HCT116 (cell line): ENCODE results near the gene SEMA4F. TPM values are rescaled to one million over a fixed set of nuclear protein-coding genes. Genes with fewer than 3 reads are reported as not detected.

Experiments used
- ATAC-seq: fragments of 200-7000 bp; cut with Tn5 transposase; 2 replicates; pipeline ENCODE4 v1.9.1; 2020; ENCODE audit warnings: mild to moderate bottlenecking, moderate library complexity
- BruUV-seq: library from RNA; stranded (reverse); fragments of 400-500 nt; replicated peaks from 2 replicates; lab custom pipeline; 2021; lab: Mats Ljungman, UMichigan
- CTCF ChIA-PET: fragments of 300-600 bp; sonication (Branson Sonifier 250); formaldehyde crosslinking; loops from one replicate; lab custom pipeline; 2021; ENCODE audit warnings: antibody characterized with exemption; lab: Charles Lee
- POLR2A ChIA-PET: fragments of 300-600, 350-600 bp; sonication (Branson Sonifier 250); formaldehyde crosslinking; loops from one replicate; lab custom pipeline; 2021; ENCODE audit warnings: antibody characterized with exemption; lab: Charles Lee
- RAD21 ChIA-PET, 2 experiments: fragments of 300-600 bp; sonication (Branson Sonifier 250); formaldehyde crosslinking; loops; one replicate each; lab custom pipeline; 2023; ENCODE audit warnings: low total read pairs in 2 of 2; ENCODE audit not compliant: uncharacterized antibody in 2 of 2, unreplicated experiment in 2 of 2, low non-redundant PET in 1 of 2; lab: Charles Lee
- DNase-seq: peaks from one replicate; pipeline ENCODE4 v3.0.0-alpha.2; 2010; ENCODE audit warnings: low read depth, low spot score
- H2AFZ ChIP-seq: fragments of 200-600 bp; shearing (Covaris generic), sonication (generic); 2 replicates; pipeline ENCODE4 v1.6.1; 2017; ENCODE audit warnings: low read depth, mixed run types, mixed read lengths, antibody characterized with exemption, low read length; ENCODE audit not compliant: poor library complexity, severe bottlenecking
- H3K27ac ChIP-seq: 2 replicates; pipeline ENCODE4 v1.5.1; 2012; ENCODE audit warnings: low read depth, low read length
- H3K27me3 ChIP-seq: fragments of 200-600 bp; sonication (generic); 2 replicates; pipeline ENCODE4 v1.6.1; 2016; ENCODE audit warnings: mixed run types, low read length, mixed read lengths; ENCODE audit not compliant: insufficient read depth
- H3K36me3 ChIP-seq, 2 experiments: fragments of 200-500 bp in 1 of 2; fragments of 200-600 bp in 1 of 2; sonication (Bioruptor generic) in 1 of 2; sonication (generic) in 1 of 2; 2 replicates each; pipeline versions ENCODE4 v1.5.1 to v1.6.1; 2014 to 2016; ENCODE audit warnings: low read length in 2 of 2, inconsistent platforms in 1 of 2, mixed read lengths in 1 of 2, mixed run types in 1 of 2; ENCODE audit not compliant: insufficient read depth in 2 of 2, control insufficient read depth in 1 of 2
- H3K4me1 ChIP-seq, 2 experiments: fragments of 200-600 bp in 1 of 2; sonication (generic) in 1 of 2; 2 replicates each; pipeline versions ENCODE4 v1.5.1 to v1.6.1; 2012 to 2017; ENCODE audit warnings: low read length in 2 of 2, inconsistent platforms in 1 of 2, mild to moderate bottlenecking in 1 of 2, mixed read lengths in 1 of 2, mixed run types in 1 of 2, moderate library complexity in 1 of 2; ENCODE audit not compliant: insufficient read depth in 2 of 2, control insufficient read depth in 1 of 2
- H3K4me2 ChIP-seq: fragments of 200-600 bp; sonication (generic); 2 replicates; pipeline ENCODE4 v1.6.1; 2017; ENCODE audit warnings: mixed run types, low read length, mixed read lengths
- H3K4me3 ChIP-seq, 2 experiments: fragments of 200-600 bp in 1 of 2; sonication (generic) in 1 of 2; replicated peaks in 1 of 2; 2 replicates each; pipeline ENCODE4 v1.5.1; 2011 to 2016; ENCODE audit warnings: low read length in 2 of 2, control low read depth in 1 of 2, low read depth in 1 of 2, mild to moderate bottlenecking in 1 of 2, mixed read lengths in 1 of 2, mixed run types in 1 of 2
- H3K79me2 ChIP-seq: fragments of 200-600 bp; sonication (generic); 2 replicates; pipeline ENCODE4 v1.6.1; 2017; ENCODE audit warnings: mild to moderate bottlenecking, mixed run types, low read length, moderate library complexity, mixed read lengths; ENCODE audit not compliant: insufficient read depth
- H3K9ac ChIP-seq: fragments of 200-600 bp; sonication (generic); 2 replicates; pipeline ENCODE4 v1.6.1; 2016; ENCODE audit warnings: low read length, mixed read lengths
- H3K9me2 ChIP-seq: fragments of 200-600 bp; sonication (generic), shearing (Covaris generic); 2 replicates; pipeline ENCODE4 v1.6.1; 2017; ENCODE audit warnings: mixed run types, mild to moderate bottlenecking, moderate library complexity; ENCODE audit not compliant: insufficient read depth
- H3K9me3 ChIP-seq, 2 experiments: fragments of 200-500 bp in 1 of 2; fragments of 200-600 bp in 1 of 2; sonication (Bioruptor generic) in 1 of 2; sonication (generic) in 1 of 2; 2 replicates each; pipeline ENCODE4 v1.6.1; 2014 to 2017; ENCODE audit warnings: low read length in 2 of 2, mixed read lengths in 2 of 2, inconsistent platforms in 1 of 2, low read depth in 1 of 2, mild to moderate bottlenecking in 1 of 2, mixed run types in 1 of 2, moderate library complexity in 1 of 2; ENCODE audit not compliant: control insufficient read depth in 1 of 2, insufficient read depth in 1 of 2
- H4K20me1 ChIP-seq: fragments of 200-600 bp; sonication (generic), shearing (Covaris generic); 2 replicates; pipeline ENCODE4 v1.6.1; 2017; ENCODE audit warnings: mixed run types, mild to moderate bottlenecking, moderate library complexity; ENCODE audit not compliant: insufficient read depth
- CEBPB ChIP-seq: IDR thresholded peaks from 2 replicates; pipeline ENCODE4 v1.6.1; 2012; ENCODE audit warnings: low read depth
- EGR1 ChIP-seq: IDR thresholded peaks from 2 replicates; pipeline ENCODE4 v1.6.1; 2012; ENCODE audit warnings: low read depth
- EZH2 ChIP-seq: fragments of 200-600 bp; sonication (generic); IDR thresholded peaks from 2 replicates; pipeline ENCODE4 v1.6.1; 2017; ENCODE audit warnings: antibody characterized with exemption, mixed run types
- JUND ChIP-seq: IDR thresholded peaks from 2 replicates; pipeline ENCODE4 v1.6.1; 2012
- POLR2A ChIP-seq: IDR thresholded peaks from 2 replicates; pipeline ENCODE4 v1.7.0; 2011; ENCODE audit warnings: borderline replicate concordance; ENCODE audit not compliant: insufficient read depth, insufficient read length; ENCODE audit errors: extremely low read depth
- TCF7L2 ChIP-seq: IDR thresholded peaks from 2 replicates; pipeline ENCODE4 v1.7.0; 2011; ENCODE audit warnings: borderline replicate concordance, inconsistent platforms; ENCODE audit not compliant: insufficient read depth, insufficient read length; ENCODE audit errors: extremely low read depth
- YY1 ChIP-seq: IDR thresholded peaks from 2 replicates; pipeline ENCODE4 v1.6.1; 2011; ENCODE audit warnings: low read length, low read depth, moderate library complexity, mild to moderate bottlenecking; ENCODE audit not compliant: insufficient replicate concordance; ENCODE audit errors: extremely low read depth
- ZFX ChIP-seq: fragments of 450-650 bp; IDR thresholded peaks from 2 replicates; pipeline ENCODE4 v1.6.1; 2017
- ZNF274 ChIP-seq: fragments of 200-500 bp; sonication (Bioruptor generic); IDR thresholded peaks from 2 replicates; pipeline ENCODE4 v1.6.1; 2014; ENCODE audit warnings: mild to moderate bottlenecking, low read depth, low read length, inconsistent platforms
- intact Hi-C: fragments of 100-400 bp; cut with micrococcal nuclease; formaldehyde crosslinking; loops from 2 replicates; pipeline ENCODE4 v1.10.0; 2022
- total RNA-seq: library from RNA; stranded (reverse); gene quantifications from one replicate; pipeline ENCODE4 v1.2.1, GENCODE V29; 2021; ENCODE audit not compliant: unreplicated experiment
- TF ChIP-seq, protein P1 (sequence below): IDR thresholded peaks from 2 replicates; pipeline ENCODE4 v1.6.1; 2011; ENCODE audit warnings: mild to moderate bottlenecking, low read length, moderate library complexity; ENCODE audit not compliant: insufficient replicate concordance; ENCODE audit errors: extremely low read depth
- TF ChIP-seq, protein P2 (sequence below), 3 experiments: fragments of 200-600 bp in 1 of 3; sonication (generic) in 1 of 3; IDR thresholded peaks in 2 of 3; conservative IDR thresholded peaks in 1 of 3; 2 replicates each; pipeline ENCODE4 v1.5.1; 2012 to 2017; ENCODE audit warnings: low read depth in 2 of 3, low read length in 2 of 3, antibody characterized with exemption in 1 of 3, borderline replicate concordance in 1 of 3, control low read depth in 1 of 3, mild to moderate bottlenecking in 1 of 3, mixed read lengths in 1 of 3, mixed run types in 1 of 3, moderate library complexity in 1 of 3; ENCODE audit not compliant: insufficient read depth in 1 of 3
- TF ChIP-seq, protein P3 (sequence below): IDR thresholded peaks from 2 replicates; pipeline ENCODE4 v1.6.1; 2012; ENCODE audit warnings: low read depth

The SEMA4F gene
- total RNA-seq, 1 experiment from 2014 or later = 12.3 TPM

DNA sequence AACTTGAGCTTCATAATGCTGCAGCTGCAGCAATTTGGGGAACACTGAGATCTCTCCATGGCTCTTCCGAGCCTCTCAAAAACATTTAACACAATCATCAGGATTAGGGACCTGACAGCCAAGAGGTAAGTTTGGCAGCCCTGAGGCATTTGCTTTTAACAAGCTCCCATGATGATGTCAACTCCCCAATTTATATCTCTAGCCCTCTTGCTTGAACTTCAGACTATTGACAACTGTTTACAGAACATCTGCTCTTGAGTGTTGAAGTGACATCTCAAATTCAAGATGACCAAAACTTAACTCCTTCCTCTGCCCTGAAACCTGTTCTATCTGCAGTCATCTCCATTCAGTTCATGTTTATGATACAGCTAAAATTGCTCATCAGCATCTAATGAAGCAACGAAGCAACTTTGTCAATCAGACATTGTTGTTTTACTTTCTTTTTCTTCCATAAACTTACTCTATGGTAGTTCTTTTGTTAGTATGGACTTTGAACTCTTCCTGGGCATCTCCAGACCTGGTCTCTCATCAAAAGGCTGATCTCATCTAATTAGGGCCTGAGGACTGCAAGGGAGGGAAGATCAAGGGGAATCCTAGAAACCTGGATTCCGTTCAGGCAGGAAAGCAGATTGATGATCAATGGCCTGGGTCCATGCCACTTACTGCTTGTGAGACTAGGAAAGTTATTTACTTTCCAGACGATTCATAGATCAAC is 48.1 kb downstream of the SEMA4F start:
- Histone ChIP-seq H3K79me2 (no peaks in the 10 kb centered on the region), H3K36me3 (no peaks in the 10 kb centered on the region), H3K9ac (no peak overlapping the region), H3K9me3 (no peaks in the 10 kb centered on the region), H3K4me2 (no peak overlapping the region), H3K4me1 (no peaks in the 10 kb centered on the region), H3K9me2 (no peaks in the 10 kb centered on the region), H3K27ac (no peak overlapping the region), H2AFZ (no peak overlapping the region), H3K4me3 (no peak overlapping the region), H4K20me1 (no peaks in the 10 kb centered on the region), H3K27me3 (no peaks in the 10 kb centered on the region)
- no peak for DNase-seq
- no TSS peak for BruUV-seq
- CTCF ChIA-PET = no interaction called here
- TF ChIP-seq ZFX (no peak), JUND (no peak), YY1 (no peak), ZNF274 (no peak), EZH2 (no peak), POLR2A (no peak), CEBPB (no peak), EGR1 (no peak), TCF7L2 (no peak)
- TF ChIP-seq, protein P1, sequence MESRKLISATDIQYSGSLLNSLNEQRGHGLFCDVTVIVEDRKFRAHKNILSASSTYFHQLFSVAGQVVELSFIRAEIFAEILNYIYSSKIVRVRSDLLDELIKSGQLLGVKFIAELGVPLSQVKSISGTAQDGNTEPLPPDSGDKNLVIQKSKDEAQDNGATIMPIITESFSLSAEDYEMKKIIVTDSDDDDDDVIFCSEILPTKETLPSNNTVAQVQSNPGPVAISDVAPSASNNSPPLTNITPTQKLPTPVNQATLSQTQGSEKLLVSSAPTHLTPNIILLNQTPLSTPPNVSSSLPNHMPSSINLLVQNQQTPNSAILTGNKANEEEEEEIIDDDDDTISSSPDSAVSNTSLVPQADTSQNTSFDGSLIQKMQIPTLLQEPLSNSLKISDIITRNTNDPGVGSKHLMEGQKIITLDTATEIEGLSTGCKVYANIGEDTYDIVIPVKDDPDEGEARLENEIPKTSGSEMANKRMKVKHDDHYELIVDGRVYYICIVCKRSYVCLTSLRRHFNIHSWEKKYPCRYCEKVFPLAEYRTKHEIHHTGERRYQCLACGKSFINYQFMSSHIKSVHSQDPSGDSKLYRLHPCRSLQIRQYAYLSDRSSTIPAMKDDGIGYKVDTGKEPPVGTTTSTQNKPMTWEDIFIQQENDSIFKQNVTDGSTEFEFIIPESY = no peak
- TF ChIP-seq, protein P2, sequence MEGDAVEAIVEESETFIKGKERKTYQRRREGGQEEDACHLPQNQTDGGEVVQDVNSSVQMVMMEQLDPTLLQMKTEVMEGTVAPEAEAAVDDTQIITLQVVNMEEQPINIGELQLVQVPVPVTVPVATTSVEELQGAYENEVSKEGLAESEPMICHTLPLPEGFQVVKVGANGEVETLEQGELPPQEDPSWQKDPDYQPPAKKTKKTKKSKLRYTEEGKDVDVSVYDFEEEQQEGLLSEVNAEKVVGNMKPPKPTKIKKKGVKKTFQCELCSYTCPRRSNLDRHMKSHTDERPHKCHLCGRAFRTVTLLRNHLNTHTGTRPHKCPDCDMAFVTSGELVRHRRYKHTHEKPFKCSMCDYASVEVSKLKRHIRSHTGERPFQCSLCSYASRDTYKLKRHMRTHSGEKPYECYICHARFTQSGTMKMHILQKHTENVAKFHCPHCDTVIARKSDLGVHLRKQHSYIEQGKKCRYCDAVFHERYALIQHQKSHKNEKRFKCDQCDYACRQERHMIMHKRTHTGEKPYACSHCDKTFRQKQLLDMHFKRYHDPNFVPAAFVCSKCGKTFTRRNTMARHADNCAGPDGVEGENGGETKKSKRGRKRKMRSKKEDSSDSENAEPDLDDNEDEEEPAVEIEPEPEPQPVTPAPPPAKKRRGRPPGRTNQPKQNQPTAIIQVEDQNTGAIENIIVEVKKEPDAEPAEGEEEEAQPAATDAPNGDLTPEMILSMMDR (IDR thresholded peaks at IDR 0.05 in 2 of 3, conservative IDR thresholded peaks at IDR 0.05 in 1 of 3; ENCODE audit: borderline replicate concordance in 1 of 3, insufficient read depth in 1 of 3, low read depth in 2 of 3, low read length in 2 of 3) = no peak
- TF ChIP-seq, protein P3, sequence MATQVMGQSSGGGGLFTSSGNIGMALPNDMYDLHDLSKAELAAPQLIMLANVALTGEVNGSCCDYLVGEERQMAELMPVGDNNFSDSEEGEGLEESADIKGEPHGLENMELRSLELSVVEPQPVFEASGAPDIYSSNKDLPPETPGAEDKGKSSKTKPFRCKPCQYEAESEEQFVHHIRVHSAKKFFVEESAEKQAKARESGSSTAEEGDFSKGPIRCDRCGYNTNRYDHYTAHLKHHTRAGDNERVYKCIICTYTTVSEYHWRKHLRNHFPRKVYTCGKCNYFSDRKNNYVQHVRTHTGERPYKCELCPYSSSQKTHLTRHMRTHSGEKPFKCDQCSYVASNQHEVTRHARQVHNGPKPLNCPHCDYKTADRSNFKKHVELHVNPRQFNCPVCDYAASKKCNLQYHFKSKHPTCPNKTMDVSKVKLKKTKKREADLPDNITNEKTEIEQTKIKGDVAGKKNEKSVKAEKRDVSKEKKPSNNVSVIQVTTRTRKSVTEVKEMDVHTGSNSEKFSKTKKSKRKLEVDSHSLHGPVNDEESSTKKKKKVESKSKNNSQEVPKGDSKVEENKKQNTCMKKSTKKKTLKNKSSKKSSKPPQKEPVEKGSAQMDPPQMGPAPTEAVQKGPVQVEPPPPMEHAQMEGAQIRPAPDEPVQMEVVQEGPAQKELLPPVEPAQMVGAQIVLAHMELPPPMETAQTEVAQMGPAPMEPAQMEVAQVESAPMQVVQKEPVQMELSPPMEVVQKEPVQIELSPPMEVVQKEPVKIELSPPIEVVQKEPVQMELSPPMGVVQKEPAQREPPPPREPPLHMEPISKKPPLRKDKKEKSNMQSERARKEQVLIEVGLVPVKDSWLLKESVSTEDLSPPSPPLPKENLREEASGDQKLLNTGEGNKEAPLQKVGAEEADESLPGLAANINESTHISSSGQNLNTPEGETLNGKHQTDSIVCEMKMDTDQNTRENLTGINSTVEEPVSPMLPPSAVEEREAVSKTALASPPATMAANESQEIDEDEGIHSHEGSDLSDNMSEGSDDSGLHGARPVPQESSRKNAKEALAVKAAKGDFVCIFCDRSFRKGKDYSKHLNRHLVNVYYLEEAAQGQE = no peak
- intact Hi-C loops = no loop called here
- ATAC-seq = no peak
- RAD21 ChIA-PET = no interaction called here
- POLR2A ChIA-PET = no interaction called here
